T-helper 1 cell treated with Interleukin-12 subunit alpha and Interleukin-12 subunit beta and Interleukin-4 antibody, amounts not matched to agents 30 ng/mL and 1 ng/mL, for 36 hours (primary cell): ENCODE data around the gene EYS. TPM values are rescaled to one million over a fixed set of nuclear protein-coding genes. Genes with fewer than 3 reads are reported as not detected.

Experiments used
- intact Hi-C: fragments of 100-400 bp; cut with micrococcal nuclease; formaldehyde crosslinking; loops from one replicate; pipeline ENCODE4 v1.15.1; 2024
- total RNA-seq: library from RNA; stranded (reverse); gene quantifications from 2 replicates; pipeline ENCODE4 v1.2.3, GENCODE V29; 2022

EYS gene
- total RNA-seq, 1 donor from 2014 or later: not detected

- intact Hi-C loops: no loop called here
Observed at GRCh38 chr6:64160486-64160885, 1546.5 kb downstream of the EYS start.

DNA sequence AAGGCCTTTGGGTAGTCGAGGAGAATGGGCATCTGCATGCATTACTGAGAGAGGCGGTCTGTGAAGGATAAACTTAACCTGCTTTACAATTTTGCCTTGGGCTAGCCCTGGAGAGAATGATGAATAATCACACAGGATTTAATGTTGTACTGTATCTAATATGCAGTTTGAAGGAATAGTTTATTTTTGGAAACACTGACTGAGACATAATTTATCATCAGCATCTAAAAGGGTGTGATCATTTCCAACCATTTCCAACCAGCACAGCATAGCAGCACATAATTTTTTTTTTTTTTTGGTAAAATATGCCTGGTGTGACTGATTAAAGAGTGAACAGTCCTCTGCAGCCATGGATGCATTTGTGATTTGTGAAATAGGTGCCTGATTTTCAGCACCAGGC is 1552.0 kb downstream of the EYS start:
- intact Hi-C loops: no loop called here

DNA sequence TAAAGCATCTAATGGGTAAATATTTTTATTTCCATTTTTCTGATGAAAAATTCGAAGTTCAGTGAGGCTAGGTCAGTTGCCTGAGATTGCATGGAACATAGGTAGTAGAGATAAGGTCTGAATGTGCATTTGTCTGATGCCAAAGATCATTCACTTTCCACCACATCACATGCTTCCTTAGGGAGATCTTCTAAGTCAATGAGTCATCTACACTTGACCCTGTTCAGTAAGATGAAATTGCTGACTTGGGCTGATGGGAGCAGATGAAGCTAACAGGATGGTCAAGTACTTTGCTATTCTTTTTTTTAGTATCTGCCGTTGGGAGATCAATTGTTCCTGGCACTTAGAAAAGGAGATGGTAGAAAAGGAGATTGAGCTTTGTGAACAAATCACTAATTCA is 1560.2 kb downstream of the EYS start:
- intact Hi-C loops: no loop called here

GRCh38 chr6:64146094-64146493 is 1560.9 kb downstream of the EYS start:
- intact Hi-C loops: no loop called here

DNA sequence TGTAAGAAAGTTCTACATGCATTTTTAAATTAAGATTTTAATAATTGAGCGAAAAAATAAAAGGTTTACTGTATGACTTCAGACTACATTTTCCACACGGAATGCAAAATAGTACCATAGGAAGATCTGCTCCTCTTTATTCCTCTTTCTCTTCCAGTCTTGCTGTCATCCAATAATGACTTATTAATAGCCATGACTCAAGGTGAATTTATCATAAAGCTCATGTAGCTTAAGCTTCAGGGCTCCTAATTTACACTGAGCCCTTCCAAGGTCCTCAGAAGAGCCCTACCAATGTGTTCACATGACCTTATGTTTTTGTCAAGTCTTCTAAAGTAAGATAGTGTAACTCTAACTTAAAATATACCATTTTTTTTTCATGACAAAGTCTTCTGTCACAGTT is 1561.4 kb downstream of the EYS start:
- intact Hi-C loops: no loop called here

DNA sequence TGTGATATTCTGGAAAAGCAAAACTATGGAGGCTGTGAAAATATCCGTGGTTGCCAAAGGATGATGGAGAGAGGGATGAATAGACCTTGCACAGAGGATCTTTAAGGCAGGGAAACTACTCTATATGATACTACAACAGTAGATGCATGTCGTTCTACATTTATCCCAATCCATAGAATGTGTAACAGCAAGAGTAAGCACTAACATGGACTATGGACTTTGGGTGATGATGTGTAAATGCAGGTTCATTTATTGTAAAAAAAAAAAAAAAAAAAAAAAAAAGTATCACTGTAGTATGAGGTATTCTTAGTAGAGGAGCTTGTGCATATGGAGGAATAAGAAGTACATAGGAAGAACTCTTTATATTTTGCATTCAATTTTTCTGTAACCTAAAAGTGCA is 1563.9 kb downstream of the EYS start:
- intact Hi-C loops: no loop called here

GRCh38 chr6:64141680-64142079 is 1565.3 kb downstream of the EYS start:
- intact Hi-C loops: no loop called here

DNA sequence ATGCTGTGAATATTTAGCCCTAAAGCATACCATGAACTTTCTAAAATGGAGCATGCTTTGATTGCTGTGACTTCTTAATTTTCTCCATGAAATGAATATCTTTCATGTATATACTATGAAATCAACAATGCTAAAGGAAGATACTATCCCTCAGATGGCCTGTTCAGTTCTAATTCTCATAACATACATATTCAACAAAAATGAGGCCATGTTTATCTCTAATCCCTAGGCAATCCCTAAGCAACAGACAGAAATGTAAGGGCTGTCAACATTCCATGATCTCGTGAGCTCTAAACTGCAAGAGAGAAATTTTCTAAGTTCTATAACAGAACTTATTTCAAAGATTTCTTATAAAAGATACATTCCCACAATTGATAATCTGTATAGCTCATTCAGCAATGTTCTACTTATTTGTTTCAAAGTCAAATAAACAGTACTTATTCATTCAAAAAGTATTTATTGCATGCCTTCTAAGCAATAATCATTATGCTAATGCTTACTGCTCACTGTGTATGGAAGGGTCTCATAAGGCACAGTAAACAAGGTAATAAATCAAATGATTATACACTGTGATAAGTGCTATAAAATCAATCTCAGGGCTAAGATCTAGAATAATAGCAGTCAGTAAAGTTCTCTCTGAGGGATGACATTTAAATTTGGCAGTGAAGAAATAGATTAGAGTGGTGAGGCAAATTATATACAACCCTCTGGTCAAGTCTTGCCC is 1578.6 kb downstream of the EYS start:
- intact Hi-C loops: no loop called here

GRCh38 chr6:64123761-64124633 is 1583.0 kb downstream of the EYS start:
- intact Hi-C loops: no loop called here

GRCh38 chr6:64122712-64123375 is 1584.2 kb downstream of the EYS start:
- intact Hi-C loops: no loop called here

GRCh38 chr6:64121011-64121565 is 1585.9 kb downstream of the EYS start:
- intact Hi-C loops: no loop called here

DNA sequence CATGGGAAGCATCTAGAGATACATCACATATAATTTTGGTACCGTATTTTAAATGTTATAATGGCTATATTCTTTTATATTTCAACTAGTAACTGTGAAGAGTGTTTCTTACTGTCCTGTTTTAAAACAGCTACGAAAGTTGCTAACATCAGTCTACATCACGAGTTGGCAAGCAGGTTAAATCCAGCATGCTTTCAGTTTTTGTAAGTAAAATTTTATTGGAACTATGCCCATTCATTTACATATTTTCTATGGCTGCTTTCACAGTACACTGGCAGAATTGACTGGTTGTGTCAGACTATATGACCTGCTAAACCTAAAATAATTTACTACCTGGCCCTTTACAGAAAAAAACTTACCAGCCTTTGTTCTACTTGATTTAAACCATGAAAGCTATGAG is 1593.3 kb downstream of the EYS start:
- intact Hi-C loops: no loop called here

- intact Hi-C loops: no loop called here
Observed at GRCh38 chr6:64104051-64104450, 1603.0 kb downstream of the EYS start.

GRCh38 chr6:64103480-64103879 is 1603.5 kb downstream of the EYS start:
- intact Hi-C loops: no loop called here

DNA sequence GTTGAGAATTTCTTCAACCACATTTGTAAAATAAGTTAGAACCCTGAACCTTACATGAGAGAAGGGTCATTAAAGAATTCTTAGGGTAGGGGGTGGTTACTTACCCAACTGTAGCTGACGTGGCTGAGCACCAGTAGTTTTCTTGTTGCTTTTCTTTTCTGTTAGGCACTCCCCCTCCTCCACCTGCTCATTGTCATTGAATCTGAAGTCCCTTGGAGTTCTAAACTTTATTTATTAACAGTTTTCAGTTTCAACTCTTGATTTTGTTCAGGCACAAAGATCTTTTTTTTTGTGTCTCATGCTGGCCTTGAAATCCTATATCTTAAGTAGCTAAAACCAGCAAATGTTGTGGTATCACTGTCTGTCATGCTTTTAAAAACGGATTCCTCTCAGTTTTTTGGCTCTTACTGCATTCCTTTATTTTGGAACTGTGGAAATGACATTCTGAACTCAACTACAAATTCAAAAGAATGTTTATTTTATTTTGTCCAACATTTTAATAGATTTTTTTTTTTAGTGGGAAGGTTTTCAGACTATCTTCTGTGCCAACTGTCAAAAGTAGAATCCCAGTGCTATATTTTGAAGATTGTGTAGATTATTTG is 1606.2 kb downstream of the EYS start:
- intact Hi-C loops: no loop called here

DNA sequence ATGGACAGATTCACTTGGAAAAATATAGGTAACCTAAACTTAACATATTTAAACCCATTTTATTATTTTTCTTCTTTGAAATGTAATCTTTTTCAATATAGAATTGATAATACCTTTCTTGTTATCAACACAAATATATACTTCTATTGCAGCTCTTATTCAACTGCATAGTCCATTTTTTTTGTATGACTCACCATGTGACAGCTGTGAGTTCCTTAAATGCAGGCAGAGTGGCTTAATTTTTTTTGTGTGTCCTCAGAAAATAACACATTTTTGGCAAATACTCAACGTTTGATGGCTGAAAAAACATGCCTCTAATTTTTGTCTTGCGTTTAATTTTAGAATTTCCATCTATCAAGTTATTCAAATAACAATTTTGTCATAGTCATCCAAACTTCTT is 1616.7 kb downstream of the EYS start:
- intact Hi-C loops: no loop called here

- intact Hi-C loops: no loop called here
Observed at GRCh38 chr6:64085126-64085525, 1621.9 kb downstream of the EYS start.

DNA sequence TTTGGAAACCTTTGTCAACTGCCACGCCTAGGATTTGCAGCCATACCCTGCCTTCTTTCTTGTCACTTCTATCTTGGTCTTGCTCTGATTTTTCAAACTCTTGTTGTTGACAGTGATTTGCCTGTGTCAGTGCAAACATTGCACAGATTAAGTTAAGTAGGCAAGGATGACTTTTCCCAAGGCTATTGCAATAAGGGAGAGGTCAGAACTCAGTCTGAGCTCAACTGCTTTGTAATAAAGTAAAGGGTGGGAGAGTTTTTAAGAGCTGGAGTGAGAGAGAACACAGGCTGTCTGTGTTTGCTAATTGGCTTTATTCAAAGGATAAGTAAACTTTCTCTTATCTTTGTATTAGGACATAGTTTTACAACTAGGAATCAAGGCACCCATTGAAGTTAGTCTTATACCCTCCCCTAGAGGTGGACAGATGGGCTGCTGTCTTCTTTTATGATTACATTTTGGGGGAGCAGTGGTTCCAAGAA is 1622.8 kb downstream of the EYS start:
- intact Hi-C loops: no loop called here

DNA sequence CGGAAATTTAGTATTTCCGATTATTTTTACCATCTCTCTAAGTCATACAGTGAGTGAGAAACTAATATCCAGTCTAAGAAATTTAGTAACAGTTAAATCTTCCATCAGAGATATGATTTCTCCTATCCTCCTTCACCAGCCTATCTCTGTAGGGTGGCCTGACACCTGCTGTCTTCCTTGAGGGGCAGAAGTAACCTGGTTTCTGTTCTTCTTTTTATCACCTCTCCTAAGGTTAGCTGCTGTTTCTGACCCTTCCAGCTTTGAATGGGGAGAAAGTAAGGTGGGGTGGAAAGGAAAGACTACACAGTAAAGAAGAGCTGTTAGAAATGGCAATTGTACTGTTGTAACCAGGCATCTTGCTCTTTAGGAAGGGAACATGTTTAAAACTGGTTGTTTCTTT is 1623.8 kb downstream of the EYS start:
- intact Hi-C loops: no loop called here

GRCh38 chr6:64081453-64081852 is 1625.6 kb downstream of the EYS start:
- intact Hi-C loops: no loop called here

- intact Hi-C loops: no loop called here
Observed at GRCh38 chr6:64074981-64075380, 1632.0 kb downstream of the EYS start.
